GM18502 (cell line): ENCODE data around the gene PDZRN4.
A peak's percentile ranks its signal among the peaks of the same experiment; 100 is the strongest.

Experiments used
- ATAC-seq: cut with Tn5 transposase; IDR thresholded peaks from one replicate; pipeline ENCODE4 v1.9.1; 2021; ENCODE audit warnings: mild to moderate bottlenecking; ENCODE audit not compliant: unreplicated experiment, poor library complexity

PDZRN4 gene

DNA sequence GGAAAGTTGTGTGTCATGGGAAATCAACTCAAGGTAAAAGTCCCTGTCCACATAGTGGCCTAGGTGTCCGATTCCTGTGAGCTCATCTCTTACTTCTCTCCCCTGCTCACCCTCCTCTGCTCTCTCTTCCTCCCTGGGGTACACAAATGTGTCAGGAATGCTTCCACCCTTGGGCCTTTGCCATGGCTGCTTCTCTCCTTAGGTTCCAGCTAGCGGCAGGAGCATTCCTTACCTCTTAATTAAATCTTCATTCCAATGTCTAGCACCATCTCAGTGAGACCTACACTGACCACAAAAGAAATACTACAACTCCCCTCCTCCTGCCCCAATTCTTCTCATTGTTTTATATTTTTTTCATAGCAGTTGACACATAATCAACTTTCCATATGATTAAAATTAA lies 298.6 kb downstream of the PDZRN4 start:
- ATAC-seq = no peak

DNA sequence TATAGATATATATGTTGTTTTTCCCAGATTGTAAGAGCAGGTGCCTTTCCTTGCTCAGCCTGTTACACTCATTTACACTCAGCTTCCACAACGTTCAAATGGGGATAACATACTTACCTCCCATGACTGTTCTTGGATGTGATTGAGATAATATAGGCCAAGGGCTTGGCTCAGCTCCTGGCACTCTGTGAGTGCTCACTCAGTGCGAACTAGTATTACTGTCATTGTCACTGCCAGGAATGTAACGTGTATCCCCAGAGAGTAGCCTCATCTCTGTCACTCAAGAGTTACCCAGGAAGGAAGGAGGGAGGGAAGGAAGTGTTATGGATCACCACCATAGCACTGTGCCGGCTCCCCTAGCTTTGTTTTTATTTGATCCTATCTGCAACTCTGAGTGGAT lies 307.9 kb downstream of the PDZRN4 start:
- ATAC-seq = no peak

DNA sequence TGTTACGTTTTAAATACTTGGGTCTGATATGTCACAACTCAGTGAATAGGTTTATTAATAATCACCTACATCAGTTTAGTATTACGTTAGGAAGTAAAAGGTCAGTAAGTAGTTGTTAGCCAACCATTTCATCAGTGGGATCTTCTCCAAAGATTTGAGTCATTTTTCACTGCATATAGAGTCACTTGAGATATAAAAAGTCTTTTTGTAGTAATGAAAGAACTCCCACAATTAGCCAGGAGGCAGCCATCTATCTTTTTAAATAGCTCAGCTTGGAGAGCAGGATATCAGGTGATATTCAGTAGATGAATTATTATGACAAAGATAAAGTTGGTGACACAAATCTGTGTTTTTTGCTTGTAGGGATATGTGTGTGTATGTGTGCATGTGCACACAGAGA lies 309.3 kb downstream of the PDZRN4 start:
- ATAC-seq = no peak

- ATAC-seq = no peak
These were observed 316.9 kb downstream of the PDZRN4 start for GRCh38 chr12:41504976-41505375.

DNA sequence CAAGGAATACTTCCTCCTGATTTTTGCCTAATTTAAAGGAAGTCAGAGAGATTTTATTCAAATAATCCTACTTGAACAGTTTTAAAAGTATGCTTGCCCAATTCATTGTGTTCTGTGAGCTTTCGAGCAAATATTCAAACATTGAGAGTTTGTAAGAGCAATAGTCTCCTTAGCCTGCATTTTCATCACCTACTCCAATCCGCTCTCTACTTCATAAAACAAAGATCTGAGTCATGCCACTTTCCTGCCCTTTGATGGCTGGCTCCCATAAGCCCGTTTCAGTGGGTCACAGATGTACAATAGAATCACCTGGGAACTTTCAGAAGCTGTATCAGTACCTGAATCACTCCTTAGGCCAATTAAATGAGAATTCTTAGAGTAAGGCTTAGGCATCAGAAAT lies 319.2 kb downstream of the PDZRN4 start:
- no peak for ATAC-seq

DNA sequence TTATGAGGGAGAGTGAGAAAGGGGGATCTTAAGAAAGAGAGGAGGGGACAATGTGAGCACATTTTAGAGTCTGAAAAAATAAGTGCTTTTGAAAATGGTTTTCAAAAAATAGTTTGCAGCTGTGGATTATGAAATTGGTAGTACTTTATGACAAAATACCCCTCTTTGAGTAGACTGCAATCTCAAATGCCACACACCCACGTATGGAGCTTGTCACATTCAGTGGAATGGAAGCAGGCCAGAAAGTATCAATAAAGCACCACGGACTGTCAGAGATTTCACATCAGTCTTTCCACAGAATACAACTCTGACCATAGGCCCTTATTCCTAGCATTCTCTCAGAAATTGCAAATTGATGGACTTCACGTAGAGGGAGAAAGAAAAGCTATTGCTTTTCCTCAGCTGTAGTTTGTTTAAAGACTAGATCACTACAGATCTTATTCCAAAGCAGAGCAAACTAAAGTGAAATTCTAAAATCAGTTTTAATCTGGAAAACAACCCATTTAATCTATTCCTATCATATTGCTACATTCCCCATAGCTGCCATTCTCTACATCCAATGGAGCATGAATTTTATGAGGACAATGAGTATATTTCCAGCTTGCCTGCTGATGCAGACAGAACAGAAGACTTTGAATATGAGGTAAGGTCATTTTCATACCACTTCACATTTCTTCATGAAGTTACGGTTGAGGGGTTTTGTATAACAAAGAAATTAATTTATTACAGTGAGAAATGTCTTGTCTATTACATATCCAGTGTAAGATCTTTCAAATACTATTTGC lies 321.3 kb downstream of the PDZRN4 start:
- ATAC-seq = no peak

DNA sequence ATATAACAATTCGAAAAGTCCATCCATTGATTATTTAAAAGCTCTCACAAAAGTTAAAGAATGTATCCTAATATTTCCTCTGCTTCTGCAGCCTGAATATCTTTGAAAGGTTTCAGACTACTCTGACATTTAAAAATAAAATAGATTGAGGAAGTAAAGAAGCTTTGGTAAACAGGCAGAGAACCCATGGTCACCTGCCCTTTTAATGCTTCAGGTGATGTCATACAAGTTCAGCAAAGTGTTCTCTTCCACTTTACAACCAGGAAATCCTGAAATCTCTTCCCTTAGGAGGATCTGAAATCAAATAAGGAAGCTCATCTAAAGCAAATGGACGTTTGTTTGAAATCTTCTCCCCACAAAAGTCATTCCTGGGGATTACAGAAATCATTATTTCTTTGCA lies 322.4 kb downstream of the PDZRN4 start:
- no peak for ATAC-seq

DNA sequence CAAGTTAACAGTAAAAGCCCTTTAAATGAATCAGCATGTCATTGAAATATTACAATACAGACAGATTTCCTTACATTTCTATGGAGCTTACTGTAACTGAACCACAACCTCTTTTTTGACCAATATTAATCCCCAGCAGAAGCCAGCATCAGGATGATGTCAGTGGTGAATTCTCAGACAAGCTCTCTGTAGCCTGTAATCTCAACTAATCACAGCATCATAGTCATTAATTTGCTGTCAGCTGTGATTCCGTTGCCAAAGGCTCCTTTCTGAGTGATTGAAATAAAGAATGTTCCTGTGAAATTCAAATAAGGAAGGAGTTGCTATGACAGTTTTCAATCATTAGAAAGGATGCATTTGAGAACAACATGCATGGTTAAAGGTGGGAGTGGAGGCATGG lies 323.1 kb downstream of the PDZRN4 start:
- ATAC-seq = no peak

- no peak for ATAC-seq
These were observed 324.4 kb downstream of the PDZRN4 start for GRCh38 chr12:41512497-41512896.

- ATAC-seq = no peak
These were observed 326.1 kb downstream of the PDZRN4 start for GRCh38 chr12:41514021-41514777.

DNA sequence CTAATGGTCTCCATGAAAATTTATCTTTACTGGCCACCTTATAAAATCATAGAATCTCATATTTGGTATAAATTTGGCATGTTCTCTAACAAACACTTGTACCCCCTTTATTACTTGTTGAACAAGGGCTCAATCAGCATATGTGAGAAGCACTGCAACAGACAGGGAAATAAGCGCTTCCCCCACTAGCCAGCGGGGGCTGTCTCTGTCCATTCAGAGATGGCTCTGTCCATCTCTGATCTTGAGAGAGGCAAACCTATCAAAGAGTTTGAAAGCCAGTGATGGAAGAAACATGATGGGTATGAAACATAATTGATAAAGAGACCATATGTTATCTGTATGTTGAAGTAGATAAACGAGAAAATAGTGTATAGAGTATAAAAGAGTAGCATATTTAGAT lies 326.8 kb downstream of the PDZRN4 start:
- no peak for ATAC-seq

- no peak for ATAC-seq
These were observed 327.8 kb downstream of the PDZRN4 start for GRCh38 chr12:41515953-41516352.

DNA sequence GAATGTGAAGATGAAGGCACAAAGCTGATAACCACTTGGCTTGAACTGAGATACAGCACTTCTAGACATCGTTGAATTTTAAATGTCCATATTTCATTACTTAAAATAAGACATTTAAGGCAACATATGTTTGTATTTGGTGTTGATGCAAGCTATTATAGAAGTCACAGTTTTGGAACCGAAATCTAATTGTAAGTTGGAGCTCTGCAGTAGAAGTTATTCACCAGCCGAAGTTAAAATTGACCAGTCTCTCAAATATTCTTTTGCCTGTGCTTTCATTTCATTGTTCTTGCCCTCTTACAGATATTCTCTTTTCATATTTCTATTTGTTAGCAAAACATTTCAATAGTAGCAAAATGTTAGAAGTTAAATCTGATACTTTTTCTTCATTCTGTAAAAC lies 332.7 kb downstream of the PDZRN4 start:
- ATAC-seq = no peak

- ATAC-seq = peak; percentile 67
These were observed 333.8 kb downstream of the PDZRN4 start for GRCh38 chr12:41521872-41522379.

- no peak for ATAC-seq
These were observed 338.9 kb downstream of the PDZRN4 start for GRCh38 chr12:41527062-41527461.

- no peak for ATAC-seq
These were observed 339.5 kb downstream of the PDZRN4 start for GRCh38 chr12:41527534-41528116.

GRCh38 chr12:41528874-41529273 lies 340.8 kb downstream of the PDZRN4 start:
- no peak for ATAC-seq

DNA sequence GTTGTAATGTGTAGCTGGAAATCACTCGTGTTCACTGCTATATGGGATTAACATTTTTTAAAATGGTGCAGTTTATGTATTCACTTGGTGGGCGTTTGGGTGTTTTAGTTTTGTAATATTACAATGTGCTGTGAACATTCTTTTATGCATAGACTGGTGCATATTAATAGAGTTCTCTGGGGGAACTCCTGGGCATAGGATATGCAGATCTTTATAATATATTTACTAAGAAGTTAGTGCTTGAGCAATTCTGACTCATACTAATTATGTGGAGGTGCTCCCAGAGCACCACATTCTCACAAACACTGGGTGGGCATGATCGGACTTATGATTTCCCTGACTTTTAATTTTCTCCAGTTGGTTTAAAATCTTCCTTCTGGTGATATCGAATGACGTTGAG lies 342.3 kb downstream of the PDZRN4 start:
- no peak for ATAC-seq

DNA sequence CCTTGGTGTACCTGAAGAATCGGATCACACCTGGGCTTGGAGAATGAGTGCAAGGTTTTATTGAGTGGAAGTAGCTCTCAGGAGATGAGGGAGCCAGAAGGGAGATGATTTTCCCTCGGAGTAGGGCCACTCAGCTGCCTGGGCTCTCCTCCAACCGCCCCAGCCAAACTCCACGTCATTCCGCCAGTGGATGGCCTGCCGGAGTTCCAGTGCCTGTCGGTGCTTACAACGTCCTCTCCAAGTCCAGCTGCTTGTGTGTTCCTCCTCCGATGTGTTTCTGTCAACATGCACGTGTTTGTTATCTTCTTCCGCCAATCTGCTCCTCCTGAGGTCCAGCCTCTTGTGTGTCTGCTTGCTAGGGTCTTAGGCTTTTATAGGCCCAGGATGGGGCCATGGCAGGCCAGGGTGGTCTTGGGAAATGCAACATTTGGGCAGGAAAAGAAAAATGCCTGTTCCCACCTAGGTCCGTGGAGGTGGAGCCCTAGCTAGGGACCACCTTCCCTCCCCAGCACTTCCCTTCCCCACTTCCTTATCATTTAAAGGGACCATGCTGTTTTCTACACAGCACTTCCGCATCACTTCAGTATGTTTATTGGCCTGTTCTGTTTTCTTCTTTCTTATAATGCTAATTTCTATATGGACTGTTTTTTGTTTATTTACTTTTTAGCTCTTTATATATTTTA lies 343.2 kb downstream of the PDZRN4 start:
- ATAC-seq = no peak

DNA sequence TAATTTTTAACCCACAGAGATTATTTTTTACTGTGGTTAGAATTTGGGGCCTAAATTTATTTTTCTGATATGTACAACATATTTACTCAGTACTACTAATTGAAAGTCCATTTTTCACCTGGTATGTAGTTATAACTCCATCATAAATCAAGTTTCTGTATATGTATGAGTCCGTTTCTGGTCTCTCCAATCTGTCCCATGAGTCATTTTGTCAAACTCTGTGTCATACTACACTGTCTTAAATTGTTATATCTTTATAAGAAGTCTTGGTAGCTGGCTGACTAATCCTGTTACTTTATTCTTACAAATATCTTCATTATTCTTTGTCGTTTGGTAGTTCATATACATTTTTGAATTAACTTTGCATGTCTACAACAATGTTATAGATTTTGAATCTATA lies 344.0 kb downstream of the PDZRN4 start:
- no peak for ATAC-seq
